WERI-Rb-1 (cell line): Measurements from ENCODE around the gene TGDS.

Experiments
- DNase-seq: peaks from one replicate; pipeline ENCODE4 v3.0.0-alpha.2; 2020
- H3K27ac ChIP-seq: fragments of 250-450 bp; sonication (Bioruptor Pico); 2 replicates; pipeline ENCODE4 v1.5.1; 2020; ENCODE audit warnings: mild to moderate bottlenecking, moderate library complexity
- H3K27me3 ChIP-seq: fragments of 250-450 bp; sonication (Bioruptor Pico); 2 replicates; pipeline ENCODE4 v1.5.1; 2021; ENCODE audit warnings: mild to moderate bottlenecking, low read depth, moderate library complexity; ENCODE audit not compliant: insufficient read depth, severe bottlenecking
- H3K36me3 ChIP-seq: fragments of 250-450 bp; sonication (Bioruptor Pico); 2 replicates; pipeline ENCODE4 v1.5.1; 2020; ENCODE audit warnings: mild to moderate bottlenecking, moderate library complexity
- H3K4me3 ChIP-seq: 2 replicates; pipeline ENCODE4 v1.5.1; 2011; ENCODE audit warnings: low read depth, mild to moderate bottlenecking, control low read depth, low read length
- H3K9me3 ChIP-seq: fragments of 250-450 bp; sonication (Bioruptor Pico); 2 replicates; pipeline ENCODE4 v1.5.1; 2021; ENCODE audit warnings: mild to moderate bottlenecking, moderate library complexity; ENCODE audit not compliant: severe bottlenecking
- CTCF ChIP-seq: IDR thresholded peaks from 2 replicates; pipeline ENCODE4 v1.5.1; 2011; ENCODE audit warnings: low read depth, mild to moderate bottlenecking, control low read depth, inconsistent platforms, low read length

TGDS gene

GRCh38 chr13:94548821-94549231 lies 47.1 kb downstream of the TGDS start:
- peak; percentile 61 for TF ChIP-seq CTCF
- peak overlapping the region; percentile 89 for H3K27ac ChIP-seq
- DNase-seq = peak; percentile 89

GRCh38 chr13:94548382-94548781 lies 47.6 kb downstream of the TGDS start:
- Histone ChIP-seq H3K36me3 (no peaks in the 10 kb centered on the region), H3K27me3 (no peaks in the 10 kb centered on the region), H3K4me3 (peak overlapping the region; percentile 72), H3K9me3 (peaks cover 7% of the 10 kb centered on the region), H3K27ac (peak overlapping the region; percentile 89)
- TF ChIP-seq CTCF = no peak
- DNase-seq = no peak

More at GRCh38 chr13:94548821-94549231, 47.1 kb downstream of the TGDS start:
- Histone ChIP-seq H3K9me3 (peaks cover 7% of the 10 kb centered on the region), H3K27me3 (no peaks in the 10 kb centered on the region), H3K4me3 (peak overlapping the region; percentile 72), H3K36me3 (no peaks in the 10 kb centered on the region)

- H3K4me3 ChIP-seq = no peak overlapping the region
- no peak for DNase-seq
- no peak for TF ChIP-seq CTCF
- no peaks in the 10 kb centered on the region for H3K36me3 ChIP-seq
- peaks cover 11% of the 10 kb centered on the region for H3K9me3 ChIP-seq
- no peak overlapping the region for H3K27ac ChIP-seq
- no peaks in the 10 kb centered on the region for H3K27me3 ChIP-seq
Measured at GRCh38 chr13:94546061-94546839, 49.7 kb downstream of the TGDS start.

- TF ChIP-seq CTCF = no peak
- no peak for DNase-seq
- Histone ChIP-seq H3K27ac (no peak overlapping the region), H3K9me3 (peaks cover 11% of the 10 kb centered on the region), H3K36me3 (no peaks in the 10 kb centered on the region), H3K27me3 (no peaks in the 10 kb centered on the region), H3K4me3 (no peak overlapping the region)
Measured at GRCh38 chr13:94544922-94545321, 51.0 kb downstream of the TGDS start.

- no peak overlapping the region for H3K4me3 ChIP-seq
- DNase-seq = no peak
- H3K27ac ChIP-seq = no peak overlapping the region
- TF ChIP-seq CTCF = no peak
- no peaks in the 10 kb centered on the region for H3K36me3 ChIP-seq
- H3K9me3 ChIP-seq = peaks cover 11% of the 10 kb centered on the region
- H3K27me3 ChIP-seq = no peaks in the 10 kb centered on the region
Measured at GRCh38 chr13:94542917-94543316, 53.0 kb downstream of the TGDS start.
